Mesenchymal stem cell (in vitro differentiated cells and primary cell): ENCODE results near the gene SEC23B.
"Not testable (repeated sequence)": the region's sequence is repeated elsewhere in the genome, so short reads cannot be mapped to it uniquely, and the experiment has no call there.

ENCODE experiments used
- DNase-seq: peaks from one replicate; pipeline ENCODE4 v3.0.0-alpha.2; 2013
- H2AFZ ChIP-seq: one replicate; pipeline ENCODE4 v1.6.1; 2013; ENCODE audit warnings: low read depth, mild to moderate bottlenecking, control low read depth, inconsistent platforms, low read length, moderate library complexity
- H2AK5ac ChIP-seq: 2 replicates; pipeline ENCODE4 v1.6.1; 2013; ENCODE audit warnings: low read length, moderate library complexity, mild to moderate bottlenecking, inconsistent platforms; ENCODE audit not compliant: severe bottlenecking
- H2BK120ac ChIP-seq: one replicate; pipeline ENCODE4 v1.6.1; 2013; ENCODE audit warnings: low read depth, mild to moderate bottlenecking, inconsistent platforms, low read length, moderate library complexity
- H2BK12ac ChIP-seq, 2 experiments: one replicate each; pipeline ENCODE4 v1.6.1; 2013; ENCODE audit warnings: inconsistent platforms in 2 of 2, low read length in 2 of 2, mild to moderate bottlenecking in 2 of 2, moderate library complexity in 2 of 2, control low read depth in 1 of 2
- H2BK15ac ChIP-seq: one replicate; pipeline ENCODE4 v1.6.1; 2013; ENCODE audit warnings: mild to moderate bottlenecking, low read depth, inconsistent platforms; ENCODE audit not compliant: poor library complexity, severe bottlenecking
- H2BK5ac ChIP-seq: 2 replicates; pipeline ENCODE4 v1.6.1; 2013; ENCODE audit warnings: low read depth, mild to moderate bottlenecking, low read length, control low read depth, inconsistent platforms; ENCODE audit not compliant: poor library complexity, severe bottlenecking
- H3K14ac ChIP-seq, 2 experiments: one replicate each; pipeline ENCODE4 v1.6.1; 2013; ENCODE audit warnings: inconsistent platforms in 2 of 2, low read length in 2 of 2, control low read depth in 1 of 2, mild to moderate bottlenecking in 1 of 2, moderate library complexity in 1 of 2
- H3K18ac ChIP-seq, 2 experiments: one replicate each; pipeline ENCODE4 v1.6.1; 2013; ENCODE audit warnings: inconsistent platforms in 2 of 2, low read length in 2 of 2, control low read depth in 1 of 2, low read depth in 1 of 2, mild to moderate bottlenecking in 1 of 2
- H3K23ac ChIP-seq, 2 experiments: one replicate each; pipeline ENCODE4 v1.6.1; 2013; ENCODE audit warnings: inconsistent platforms in 2 of 2, low read length in 2 of 2, mild to moderate bottlenecking in 2 of 2, moderate library complexity in 2 of 2, control low read depth in 1 of 2
- H3K27ac ChIP-seq: 2 replicates; pipeline ENCODE4 v1.5.1; 2013; ENCODE audit warnings: mild to moderate bottlenecking, moderate library complexity, low read length, control low read depth, inconsistent platforms; ENCODE audit not compliant: poor library complexity, severe bottlenecking
- H3K27me3 ChIP-seq, 2 experiments: 2 replicates each; pipeline versions ENCODE4 v1.6.1 to v1.7.0; 2013; ENCODE audit warnings: low read length in 2 of 2, mild to moderate bottlenecking in 2 of 2, moderate library complexity in 2 of 2, control low read depth in 1 of 2, inconsistent platforms in 1 of 2; ENCODE audit not compliant: control insufficient read depth in 1 of 2, insufficient read depth in 1 of 2
- H3K36me3 ChIP-seq, 2 experiments: 2 replicates each; pipeline versions ENCODE4 v1.6.1 to v1.7.0; 2013; ENCODE audit warnings: low read length in 2 of 2, control low read depth in 1 of 2, inconsistent platforms in 1 of 2, low read depth in 1 of 2, mild to moderate bottlenecking in 1 of 2; ENCODE audit not compliant: insufficient read depth in 2 of 2, control insufficient read depth in 1 of 2
- H3K4ac ChIP-seq, 2 experiments: one replicate each; pipeline ENCODE4 v1.6.1; 2013; ENCODE audit warnings: inconsistent platforms in 2 of 2, low read length in 2 of 2, mild to moderate bottlenecking in 2 of 2, moderate library complexity in 2 of 2, control low read depth in 1 of 2, low read depth in 1 of 2
- H3K4me1 ChIP-seq: 2 replicates; pipeline ENCODE4 v1.6.1; 2013; ENCODE audit warnings: low read depth, low read length, control low read depth; ENCODE audit not compliant: control insufficient read depth, insufficient read depth
- H3K4me2 ChIP-seq: 2 replicates; pipeline ENCODE4 v1.6.1; 2013; ENCODE audit warnings: low read length, mild to moderate bottlenecking, inconsistent platforms; ENCODE audit not compliant: poor library complexity, severe bottlenecking
- H3K4me3 ChIP-seq, 2 experiments: 2 replicates each; pipeline versions ENCODE4 v1.5.1 to v1.7.0; 2013; ENCODE audit warnings: low read length in 2 of 2, mild to moderate bottlenecking in 2 of 2, control low read depth in 1 of 2, low read depth in 1 of 2; ENCODE audit not compliant: insufficient read depth in 1 of 2
- H3K79me1 ChIP-seq: replicated peaks from 2 replicates; pipeline ENCODE4 v1.6.1; 2013; ENCODE audit warnings: mild to moderate bottlenecking, control low read depth, low read length, inconsistent platforms; ENCODE audit not compliant: poor library complexity, severe bottlenecking
- H3K9ac ChIP-seq: 2 replicates; pipeline ENCODE4 v1.7.0; 2013; ENCODE audit warnings: mild to moderate bottlenecking, low read length, moderate library complexity
- H3K9me3 ChIP-seq: 2 replicates; pipeline ENCODE4 v1.7.0; 2013; ENCODE audit warnings: mild to moderate bottlenecking, low read length; ENCODE audit not compliant: control insufficient read depth
- H4K8ac ChIP-seq: one replicate; pipeline ENCODE4 v1.6.1; 2013; ENCODE audit warnings: inconsistent platforms, mild to moderate bottlenecking, low read length, moderate library complexity
- H4K91ac ChIP-seq: one replicate; pipeline ENCODE4 v1.6.1; 2013; ENCODE audit warnings: mild to moderate bottlenecking, low read length, inconsistent platforms
- WGBS: methylation state at CpG from one replicate; pipeline ENCODE4 v1.1.7; 2013; ENCODE audit warnings: mixed read lengths; 5-methylcytosine and 5-hydroxymethylcytosine counted together

SEC23B gene

DNA sequence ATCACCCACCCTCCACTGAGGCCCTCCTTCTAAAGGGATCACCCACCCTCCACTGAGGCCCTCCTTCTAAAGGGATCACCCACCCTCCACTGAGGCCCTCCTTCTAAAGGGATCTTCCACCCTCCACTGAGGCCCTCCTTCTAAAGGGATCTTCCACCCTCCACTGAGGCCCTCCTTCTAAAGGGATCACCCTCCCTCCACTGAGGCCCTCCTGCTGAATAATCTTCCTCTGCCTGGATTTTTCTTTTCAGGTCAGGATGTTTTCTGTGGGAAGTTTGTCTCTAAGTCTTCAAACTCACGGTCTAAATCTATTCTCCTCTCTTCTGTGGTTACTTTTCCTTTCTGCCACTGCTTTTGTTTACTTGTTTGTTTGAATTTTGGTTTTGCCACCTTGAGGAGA lies 6.1 kb upstream of the SEC23B start:
- H3K27me3 ChIP-seq, DNase-seq, H3K18ac ChIP-seq, H2BK12ac ChIP-seq, H3K9me3 ChIP-seq, H4K8ac ChIP-seq, H2BK120ac ChIP-seq, H4K91ac ChIP-seq, H3K14ac ChIP-seq, H3K4me1 ChIP-seq, H3K36me3 ChIP-seq, H3K9ac ChIP-seq, H2BK5ac ChIP-seq, H3K79me1 ChIP-seq, H3K4me2 ChIP-seq, H2AFZ ChIP-seq, H2BK15ac ChIP-seq, H3K4me3 ChIP-seq, H3K27ac ChIP-seq, H3K4ac ChIP-seq, H2AK5ac ChIP-seq, H3K23ac ChIP-seq: not testable (repeated sequence)
- WGBS = no CpG with 5 or more reads among the region's 1 CpG

GRCh38 chr20:18504479-18505060 lies 3.2 kb upstream of the SEC23B start:
- H3K14ac ChIP-seq = no peak overlapping the region
- no peak overlapping the region for H2AK5ac ChIP-seq
- H2BK12ac ChIP-seq = no peak overlapping the region
- no peak overlapping the region for H2BK5ac ChIP-seq
- no peak overlapping the region for H3K4ac ChIP-seq
- H3K79me1 ChIP-seq = peaks cover 4% of the 10 kb centered on the region
- no peak overlapping the region for H4K91ac ChIP-seq
- no peak overlapping the region for H3K27ac ChIP-seq
- 89% methylated on average over 30 of the region's 31 CpGs for WGBS
- no peak overlapping the region for H3K23ac ChIP-seq
- H3K9ac ChIP-seq = no peak overlapping the region
- peak overlapping the region; percentile 6 for H2BK15ac ChIP-seq
- DNase-seq = no peak
- no peak overlapping the region for H3K18ac ChIP-seq
- H3K9me3 ChIP-seq = no peaks in the 10 kb centered on the region
- H3K4me2 ChIP-seq = no peak overlapping the region
- H3K36me3 ChIP-seq = no peaks in the 10 kb centered on the region
- H3K4me1 ChIP-seq = peaks cover 6% of the 10 kb centered on the region
- no peak overlapping the region for H2BK120ac ChIP-seq
- no peak overlapping the region for H3K4me3 ChIP-seq
- no peaks in the 10 kb centered on the region for H3K27me3 ChIP-seq
- H2AFZ ChIP-seq = no peak overlapping the region
- H4K8ac ChIP-seq = no peak overlapping the region

GRCh38 chr20:18506744-18507143 lies 996 bp upstream of the SEC23B start:
- Histone ChIP-seq H2BK120ac (no peak overlapping the region), H3K4ac (no peak overlapping the region), H3K18ac (no peak overlapping the region), H4K91ac (no peak overlapping the region), H2BK5ac (no peak overlapping the region), H3K36me3 (peaks cover 5 to 20% of the 10 kb centered on the region in 2 experiments), H2BK15ac (no peak overlapping the region), H3K4me2 (peak overlapping the region; percentile 70), H3K4me1 (peaks cover 6% of the 10 kb centered on the region), H3K9me3 (no peaks in the 10 kb centered on the region), H3K27me3 (no peaks in the 10 kb centered on the region), H3K4me3 (peak overlapping the region in 1 of 2 experiments; percentile 91), H3K23ac (no peak overlapping the region), H2AFZ (no peak overlapping the region), H2BK12ac (no peak overlapping the region), H3K79me1 (peaks cover 15% of the 10 kb centered on the region), H4K8ac (peak overlapping the region; percentile 10), H2AK5ac (no peak overlapping the region), H3K14ac (no peak overlapping the region), H3K27ac (no peak overlapping the region), H3K9ac (peak overlapping the region; percentile 95)
- WGBS = 90% methylated on average over 5 of the region's 8 CpGs
- DNase-seq = peak; percentile 11

- H3K9ac ChIP-seq = no peak overlapping the region
- no peak overlapping the region for H3K4me2 ChIP-seq
- no peak overlapping the region for H2BK120ac ChIP-seq
- no peak overlapping the region for H4K8ac ChIP-seq
- no peak overlapping the region for H3K27ac ChIP-seq
- DNase-seq = no peak
- H2AK5ac ChIP-seq = no peak overlapping the region
- H2BK15ac ChIP-seq = no peak overlapping the region
- peaks cover 10 to 56% of the 10 kb centered on the region in 2 experiments for H3K36me3 ChIP-seq
- H2BK5ac ChIP-seq = no peak overlapping the region
- H3K18ac ChIP-seq = no peak overlapping the region
- H2BK12ac ChIP-seq = no peak overlapping the region
- H3K4me3 ChIP-seq = no peak overlapping the region
- H3K79me1 ChIP-seq = peaks cover 19% of the 10 kb centered on the region
- H3K4me1 ChIP-seq = peaks cover 9% of the 10 kb centered on the region
- H3K23ac ChIP-seq = no peak overlapping the region
- H2AFZ ChIP-seq = no peak overlapping the region
- H3K4ac ChIP-seq = no peak overlapping the region
- 83% methylated on average over 1 of the region's 1 CpG for WGBS
- no peaks in the 10 kb centered on the region for H3K9me3 ChIP-seq
- H4K91ac ChIP-seq = no peak overlapping the region
- H3K27me3 ChIP-seq = no peaks in the 10 kb centered on the region
- no peak overlapping the region for H3K14ac ChIP-seq
These were observed 3.8 kb downstream of the SEC23B start for GRCh38 chr20:18511571-18511970.
